ENCODE data around the gene KANSL1. TPM values are rescaled to one million over a fixed set of nuclear protein-coding genes. Genes with fewer than 3 reads are reported as not detected.

Gene KANSL1
- total and polyA plus RNA-seq, 10 of the 15 experiments (the other 5 are each of a cell fraction or from before 2014, with no cell fraction given), result 4.7 to 60.6 (median 28.0) TPM

GRCh38 chr17:46192439-46193150 lies 634 bp downstream of the KANSL1 start (continued):
- TF ChIP-seq E4F1 (IDR thresholded peaks at IDR 0.05; ENCODE audit: borderline replicate concordance, partially characterized antibody) (no peak), SPI1 (IDR thresholded peaks at IDR 0.05; ENCODE audit: borderline replicate concordance, insufficient read depth, low read depth, low read length) (no peak), MTA3 (IDR thresholded peaks at IDR 0.05; ENCODE audit: borderline replicate concordance, low read length) (no peak), YY1 (IDR thresholded peaks at IDR 0.05; ENCODE audit: low read depth, low read length) (peak; percentile 96), ZNF384 (IDR thresholded peaks at IDR 0.05; ENCODE audit: borderline replicate concordance, low read depth, low read length) (no peak)

GRCh38 chr17:46192189-46192438 lies 1.1 kb downstream of the KANSL1 start:
- ChIA-PET SMC1A (ENCODE audit: uncharacterized antibody, unreplicated experiment) (interaction anchor here (0.7 to 2.3 kb wide), 11 partner anchors 11 to 171 kb away, joined by 3 to 20 read pairs (median 4); no protein-coding TSS in a partner anchor), RAD21 (ENCODE audit: unreplicated experiment) (interaction anchor here (0.7 to 2.7 kb wide), 10 partner anchors 11 to 189 kb away, joined by 3 to 16 read pairs (median 5); no protein-coding TSS in a partner anchor), POLR2A (interaction anchor here (0.5 to 2.1 kb wide), 5 partner anchors 46 to 977 kb away, joined by 3 to 11 read pairs (median 5); no protein-coding TSS in a partner anchor), CTCF (interaction anchor here (0.6 to 3.2 kb wide), 14 partner anchors 9 to 610 kb away, joined by 3 to 39 read pairs (median 8); no protein-coding TSS in a partner anchor)
- peak overlapping the region; percentile 94 for H3K27ac ChIP-seq (ENCODE audit: control insufficient read depth, insufficient read depth)
- H3K27me3 ChIP-seq (replicated peaks in 1 of 2; ENCODE audit: control insufficient read depth in 2 of 2, insufficient read depth in 2 of 2, low read length in 1 of 2), result no peaks in the 10 kb centered on the region
- H3K4me3 ChIP-seq, result peak overlapping the region; percentile 78
- H2AFZ ChIP-seq (ENCODE audit: control insufficient read depth, low read depth, low read length), result peak overlapping the region; percentile 1; the same call in 1 of the 2 replicates
- intact Hi-C loops (cut with micrococcal nuclease; ENCODE audit: unreplicated experiment) (loop anchor here (2.0 to 5.0 kb wide), 2 partner anchors 69 to 90 kb away; no protein-coding TSS in a partner anchor), in situ Hi-C loops (cut with MboI) (no loop called here)
- no peaks in the 10 kb centered on the region for H4K20me1 ChIP-seq (ENCODE audit: control insufficient read depth, insufficient read depth)
- no peak for FAIRE-seq
- no peak for DNase-seq (ENCODE audit: low read depth, low spot score)
- ATAC-seq, result no peak
- BruUV-seq (replicated peaks), result no TSS peak
- peak overlapping the region; percentile 87 for H3K9ac ChIP-seq (ENCODE audit: control insufficient read depth, insufficient read depth, low read length)
- H3K4me2 ChIP-seq (ENCODE audit: control insufficient read depth, insufficient read depth), result peak overlapping the region; percentile 83
- no peaks in the 10 kb centered on the region; the same call in 2 of the 3 replicates for H3K9me3 ChIP-seq (replicated peaks; ENCODE audit: control insufficient read depth, insufficient read depth, low read length)
- peaks cover 30% of the 10 kb centered on the region for H3K4me1 ChIP-seq (ENCODE audit: control insufficient read depth, insufficient read depth, low read length)
- 1% methylated on average over 7 of the region's 7 CpGs for WGBS (ENCODE audit: insufficient coverage, insufficient replicate concordance, low lambda C conversion rate, missing lambda C conversion rate)
- H3K36me3 ChIP-seq (ENCODE audit: control insufficient read depth in 2 of 2, insufficient read depth in 2 of 2, low read length in 1 of 2), result no peaks in the 10 kb centered on the region; a peak in 1 of 4 replicates
- H3K79me2 ChIP-seq (ENCODE audit: control insufficient read depth, insufficient read depth, low read length), result peaks cover 90% of the 10 kb centered on the region
- 0 out of 2 replicates have a peak, but pooled peaks have one; percentile 21 for TF ChIP-seq CBFB (IDR thresholded peaks at IDR 0.05; ENCODE audit: low read depth)
- TF ChIP-seq IKZF1 (conservative IDR thresholded peaks at IDR 0.05), result no peak
- no peak for TF ChIP-seq NBN (IDR thresholded peaks at IDR 0.05)
- no peak for TF ChIP-seq E4F1 (IDR thresholded peaks at IDR 0.05; ENCODE audit: borderline replicate concordance, partially characterized antibody)
- TF ChIP-seq MLLT1 (IDR thresholded peaks at IDR 0.05), result 0 out of 2 replicates have a peak, but pooled peaks have one; percentile 81
- peak; percentile 16; the same call in 1 of the 2 replicates for TF ChIP-seq SPI1 (IDR thresholded peaks at IDR 0.05; ENCODE audit: borderline replicate concordance, insufficient read depth, low read depth, low read length)
- TF ChIP-seq NFYB (IDR thresholded peaks at IDR 0.05; ENCODE audit: insufficient read depth, low read depth, low read length), result no peak
- TF ChIP-seq FOXM1 (IDR thresholded peaks at IDR 0.05; ENCODE audit: low read depth, low read length), result no peak
- TF ChIP-seq NR2C1 (IDR thresholded peaks at IDR 0.05), result no peak
- no peak for TF ChIP-seq POU2F2 (IDR thresholded peaks at IDR 0.05; ENCODE audit: borderline replicate concordance, low read depth, low read length)
- no peak for TF ChIP-seq CBX3 (IDR thresholded peaks at IDR 0.05; ENCODE audit: borderline replicate concordance, low read depth)
- TF ChIP-seq SUZ12 (IDR thresholded peaks at IDR 0.05; ENCODE audit: unreplicated experiment), result no peak
